Dedifferentiated amniotic fluid mesenchymal stem cell (primary cell): Measurements from ENCODE around the gene COL6A1.

Experiments
- DNase-seq: peaks from one replicate; pipeline ENCODE4 v3.0.0-alpha.2; 2016; ENCODE audit errors: extremely low spot score

The COL6A1 gene

GRCh38 chr21:45994759-45995685, 13.5 kb downstream of the COL6A1 start:
- DNase-seq, result no peak

- no peak for DNase-seq
Measured at GRCh38 chr21:45995686-45996179, 14.2 kb downstream of the COL6A1 start.

GRCh38 chr21:45996311-45997204, 15.0 kb downstream of the COL6A1 start:
- no peak for DNase-seq

- DNase-seq, result no peak
Measured at GRCh38 chr21:45997205-45997494, 15.6 kb downstream of the COL6A1 start.

GRCh38 chr21:45997495-45998275, 16.1 kb downstream of the COL6A1 start:
- DNase-seq, result no peak

- no peak for DNase-seq
Measured at GRCh38 chr21:45998276-45998701, 16.7 kb downstream of the COL6A1 start.

- DNase-seq, result no peak
Measured at GRCh38 chr21:45998871-45999580, 17.5 kb downstream of the COL6A1 start.

- DNase-seq, result no peak
Measured at GRCh38 chr21:45999581-46000181, 18.1 kb downstream of the COL6A1 start.

- no peak for DNase-seq
Measured at GRCh38 chr21:46000182-46000730, 18.7 kb downstream of the COL6A1 start.

- DNase-seq, result no peak
Measured at GRCh38 chr21:46000731-46001641, 19.4 kb downstream of the COL6A1 start.

- DNase-seq, result no peak
Measured at GRCh38 chr21:46001821-46002681, 20.5 kb downstream of the COL6A1 start.

- no peak for DNase-seq
Measured at GRCh38 chr21:46002841-46003574, 21.4 kb downstream of the COL6A1 start.

- DNase-seq, result no peak
Measured at GRCh38 chr21:46003575-46004007, 22.0 kb downstream of the COL6A1 start.

- DNase-seq, result no peak
Measured at GRCh38 chr21:46004168-46004861, 22.7 kb downstream of the COL6A1 start.

- no peak for DNase-seq
Measured at GRCh38 chr21:46005081-46005480, 23.5 kb downstream of the COL6A1 start.

- no peak for DNase-seq
Measured at GRCh38 chr21:46005481-46005881, 23.9 kb downstream of the COL6A1 start.
